ENCODE data around the gene SAA4.
"Not testable (repeated sequence)": the region's sequence is repeated elsewhere in the genome, so short reads cannot be mapped to it uniquely, and the experiment has no call there.

Gene SAA4

DNA sequence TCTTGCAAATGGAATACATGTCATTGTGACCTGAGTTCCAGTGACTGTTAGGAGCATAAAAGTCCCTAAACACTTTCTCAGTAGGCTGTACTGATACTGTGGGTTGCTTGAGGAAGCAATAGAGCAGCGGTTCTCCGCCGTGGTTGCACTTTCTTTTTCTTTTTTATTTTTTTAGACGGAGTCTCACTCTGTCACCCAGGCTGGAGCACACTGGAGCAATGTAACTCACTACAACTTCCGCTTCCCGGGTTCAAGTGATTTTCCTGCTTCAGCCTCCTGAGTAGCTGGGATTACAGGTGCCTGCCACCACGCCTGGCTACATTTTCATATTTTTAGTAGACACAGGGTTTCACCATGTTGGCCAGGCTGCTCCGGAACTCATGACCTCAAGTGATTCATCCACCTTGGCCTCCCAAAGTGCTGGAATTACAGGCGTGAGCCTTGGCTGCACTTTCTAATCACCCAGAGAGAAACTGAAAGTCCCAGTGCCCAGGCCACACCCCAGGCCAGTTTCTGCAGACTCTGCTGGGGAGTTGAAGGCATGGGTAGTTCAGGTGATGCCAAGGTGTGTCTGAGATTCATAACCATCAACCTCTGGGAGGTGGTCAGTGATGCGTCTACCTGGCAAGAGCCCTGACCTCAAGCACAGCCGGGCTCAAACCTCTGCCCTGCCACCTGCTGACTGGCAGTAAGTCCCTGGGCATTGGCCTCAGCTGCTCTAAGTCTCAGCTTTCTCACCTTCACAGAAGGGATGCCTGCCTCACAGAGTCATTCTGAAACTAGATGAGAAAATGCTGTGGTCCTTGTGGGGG, 10.0 kb upstream of the SAA4 start:
- not testable (repeated sequence) for DNase-seq

- no peak for DNase-seq
Measured at GRCh38 chr11:18245396-18245795, 8.8 kb upstream of the SAA4 start.

DNA sequence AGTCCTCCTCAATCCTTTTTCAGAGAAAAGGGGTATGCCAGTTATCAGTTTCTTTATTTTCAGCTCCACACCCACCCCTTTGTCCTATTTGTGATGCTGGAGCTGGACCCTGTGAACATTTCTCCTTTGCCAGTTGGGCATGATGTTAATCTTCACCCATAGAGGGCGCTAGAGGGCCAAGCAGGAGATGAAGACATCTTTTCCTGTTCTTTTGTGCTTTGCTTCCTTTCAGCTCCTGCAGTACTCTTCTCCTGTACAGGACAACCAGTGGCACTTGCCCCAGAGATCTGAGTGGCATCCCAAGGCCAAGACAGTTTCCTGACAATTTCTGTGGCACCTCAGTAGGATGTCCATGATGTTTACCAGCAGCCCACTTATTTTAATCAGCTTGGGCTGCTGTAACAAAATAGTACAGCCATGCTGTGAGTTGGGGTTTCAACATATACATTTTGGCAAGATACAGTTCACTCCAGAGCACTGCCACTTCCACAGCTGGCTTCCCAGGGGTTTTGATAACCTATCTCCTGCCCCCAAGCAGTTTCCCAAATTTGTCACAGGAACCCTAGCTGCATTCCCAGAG, 7.3 kb upstream of the SAA4 start:
- DNase-seq = no peak

- no peak for DNase-seq
Measured at GRCh38 chr11:18239655-18240054, 3.1 kb upstream of the SAA4 start.

GRCh38 chr11:18235394-18236334, 938 bp downstream of the SAA4 start:
- DNase-seq = no peak

DNA sequence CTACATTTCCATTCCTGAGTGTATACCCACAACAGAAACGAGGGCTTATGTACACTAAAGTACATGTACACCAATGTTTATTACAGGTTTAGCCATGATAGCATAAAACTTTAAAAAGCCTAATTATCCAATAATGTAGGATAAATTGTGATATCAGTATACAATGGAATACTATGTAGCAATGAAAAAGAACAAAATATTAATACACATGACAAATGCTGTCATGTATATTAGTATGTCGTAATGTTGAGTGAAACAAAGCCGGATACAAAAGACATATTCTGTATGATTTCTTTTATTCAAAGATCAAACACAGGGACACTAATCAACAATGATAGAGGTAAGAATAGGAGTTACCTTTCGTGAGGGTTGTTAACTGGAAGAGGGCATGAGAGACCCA, 2.7 kb downstream of the SAA4 start:
- DNase-seq = no peak

DNA sequence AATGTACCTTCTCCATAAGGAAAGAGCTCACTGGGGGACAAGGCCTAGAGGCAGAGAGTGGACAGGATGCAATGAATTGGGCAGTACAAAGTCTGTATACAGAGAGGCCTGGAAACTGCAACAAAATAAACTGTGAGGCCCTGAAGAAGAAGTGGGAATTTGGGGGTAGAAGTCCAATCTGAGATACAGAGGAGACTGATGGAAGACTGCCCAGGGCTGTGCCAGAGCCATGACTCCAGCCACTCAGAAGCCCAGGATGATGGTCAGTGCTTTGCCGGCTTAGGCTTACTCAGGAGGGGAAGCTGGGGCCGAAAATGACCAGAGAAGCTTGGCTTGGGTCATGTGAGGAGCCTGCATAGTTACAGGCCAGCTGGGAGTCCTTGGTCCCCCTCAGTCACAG, 5.7 kb downstream of the SAA4 start:
- DNase-seq = no peak

DNA sequence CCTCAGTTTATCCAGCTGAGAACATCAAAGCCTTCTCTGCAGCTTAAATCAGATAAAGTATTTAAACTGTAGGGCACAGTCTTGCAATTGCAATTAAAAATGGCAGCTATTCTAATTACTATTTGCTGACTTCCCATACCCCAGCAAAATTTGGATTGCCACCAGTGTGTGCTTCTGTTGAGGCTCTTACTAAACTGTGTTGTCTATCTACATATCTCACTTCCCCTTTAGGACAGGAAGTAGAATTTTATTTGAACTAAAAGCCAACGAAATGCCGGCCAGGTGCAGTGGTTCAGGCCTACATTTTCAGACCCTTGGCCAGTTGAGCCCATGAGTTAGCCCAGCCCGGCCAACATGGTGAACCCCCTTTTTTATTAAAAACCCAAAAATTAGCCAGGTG, 7.1 kb downstream of the SAA4 start:
- DNase-seq = no peak

GRCh38 chr11:18225913-18226312, 10.7 kb downstream of the SAA4 start:
- DNase-seq = no peak

- no peak for DNase-seq
Measured at GRCh38 chr11:18223591-18224387, 12.8 kb downstream of the SAA4 start.

DNA sequence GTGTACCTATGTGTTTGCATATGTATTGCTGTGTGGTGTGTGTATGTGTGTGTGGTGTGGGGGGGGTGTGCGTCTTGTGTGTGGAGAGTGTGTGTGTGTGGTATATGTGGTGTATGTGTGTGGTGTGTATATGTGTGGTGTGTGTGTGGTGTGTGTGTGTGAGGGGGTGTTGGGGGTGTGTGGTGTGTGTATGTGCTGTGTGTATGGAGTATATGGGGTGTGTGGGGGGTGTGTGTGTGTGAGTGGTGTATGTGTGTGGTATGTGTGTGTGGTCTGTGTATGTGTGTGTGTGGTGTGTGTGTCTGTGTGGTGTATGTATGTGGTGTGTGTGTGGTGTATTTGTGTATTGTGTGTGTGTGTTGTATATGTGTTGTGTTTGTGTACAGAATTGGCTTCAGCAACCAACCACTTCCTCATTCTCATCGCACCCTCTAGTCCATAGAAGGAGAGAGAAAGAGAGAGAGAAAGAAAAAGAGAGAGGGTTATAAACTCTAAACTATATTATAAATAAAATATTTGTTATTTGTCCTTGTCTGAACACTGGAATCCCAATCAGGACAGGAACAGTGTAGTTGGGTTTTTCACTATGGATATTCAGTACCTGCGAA, 13.7 kb downstream of the SAA4 start:
- DNase-seq = no peak

DNA sequence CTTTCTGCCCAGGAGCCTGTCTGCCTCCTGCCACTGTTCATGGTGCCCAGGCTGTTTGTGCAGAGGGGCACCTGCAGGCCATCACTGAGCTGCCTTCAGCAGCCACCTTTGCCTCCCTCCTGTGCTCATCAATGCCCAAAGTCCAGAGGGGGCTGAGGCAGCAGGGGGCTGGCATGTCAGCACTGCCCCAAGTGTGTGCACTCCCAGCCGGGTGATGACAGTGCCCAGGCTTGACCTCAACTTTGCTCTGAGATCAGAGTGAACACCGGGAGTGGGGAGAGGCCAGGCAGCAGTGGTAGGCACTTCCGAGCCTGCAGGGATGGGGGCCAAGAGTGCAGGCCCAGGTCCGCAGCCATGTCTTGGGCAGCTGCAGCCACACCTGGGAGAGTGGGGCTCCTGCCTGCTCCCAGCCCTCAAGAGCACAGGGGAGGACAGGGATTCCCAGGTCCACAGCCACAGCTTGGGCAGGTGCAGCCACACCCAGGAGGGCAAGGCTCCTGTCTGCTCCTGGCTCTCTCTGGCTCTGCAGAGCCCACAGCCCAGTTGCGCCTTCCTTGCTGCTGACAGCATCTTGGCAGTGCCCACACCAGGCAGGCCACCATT, 15.2 kb downstream of the SAA4 start:
- DNase-seq = no peak

GRCh38 chr11:18209058-18209457, 27.5 kb downstream of the SAA4 start:
- no peak for DNase-seq

DNA sequence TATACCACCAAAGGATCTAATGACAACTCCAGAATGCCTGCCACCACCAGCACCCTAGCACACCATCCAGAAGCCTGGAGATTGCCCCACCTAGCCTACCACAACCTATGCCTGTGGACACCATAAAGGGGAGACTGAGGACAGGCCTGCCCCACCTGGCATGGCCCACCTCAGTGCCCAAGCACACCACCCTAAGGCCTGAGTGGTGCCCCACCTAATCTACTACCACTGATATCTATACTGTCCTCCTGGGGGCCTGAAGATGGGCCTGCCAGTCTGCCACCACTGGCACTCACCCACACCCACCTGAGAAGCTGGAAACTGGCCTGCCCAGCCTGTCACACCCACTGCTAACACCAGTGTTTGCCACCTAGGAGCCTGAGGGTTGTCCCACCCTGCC, 31.8 kb downstream of the SAA4 start:
- no peak for DNase-seq

DNA sequence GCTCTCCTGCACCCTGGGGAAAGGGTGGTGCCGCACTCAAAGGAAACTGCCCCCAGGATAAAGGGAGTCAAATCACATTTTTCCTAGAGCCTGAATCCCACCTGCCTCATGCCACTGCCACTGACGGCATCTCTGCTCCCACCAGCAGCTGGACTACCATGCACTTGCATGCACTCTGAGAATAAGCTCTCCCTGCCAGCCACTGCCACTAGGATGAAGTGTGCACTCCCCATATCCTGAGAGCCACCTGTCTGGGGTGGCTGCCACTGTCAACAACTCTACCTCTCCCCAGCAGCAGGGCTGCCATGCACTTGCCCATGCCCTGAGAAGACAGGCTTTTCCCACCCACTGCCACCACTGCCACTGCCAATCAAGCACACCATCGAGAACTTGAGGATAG, 32.4 kb downstream of the SAA4 start:
- no peak for DNase-seq

DNA sequence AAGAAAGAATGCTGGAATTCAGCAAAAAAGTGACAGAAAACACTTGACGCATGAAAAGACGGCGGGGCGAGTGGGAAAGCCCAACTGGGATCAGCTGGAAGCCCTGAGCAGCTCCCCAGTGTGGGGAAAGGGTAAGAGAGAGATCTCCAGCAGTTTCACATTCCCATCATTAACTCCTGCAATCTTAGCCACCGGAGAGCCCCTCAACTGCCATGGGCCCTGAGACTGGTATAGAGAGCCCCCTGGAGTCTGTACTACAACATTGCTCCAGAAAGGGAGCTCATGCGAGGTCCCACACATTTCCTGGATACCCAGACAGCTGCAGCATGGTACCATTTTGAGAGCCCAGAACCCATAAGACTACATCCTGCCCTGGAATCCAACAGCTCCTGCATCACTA, 32.9 kb downstream of the SAA4 start:
- no peak for DNase-seq

GRCh38 chr11:18197738-18198137, 38.9 kb downstream of the SAA4 start:
- not testable (repeated sequence) for DNase-seq

DNA sequence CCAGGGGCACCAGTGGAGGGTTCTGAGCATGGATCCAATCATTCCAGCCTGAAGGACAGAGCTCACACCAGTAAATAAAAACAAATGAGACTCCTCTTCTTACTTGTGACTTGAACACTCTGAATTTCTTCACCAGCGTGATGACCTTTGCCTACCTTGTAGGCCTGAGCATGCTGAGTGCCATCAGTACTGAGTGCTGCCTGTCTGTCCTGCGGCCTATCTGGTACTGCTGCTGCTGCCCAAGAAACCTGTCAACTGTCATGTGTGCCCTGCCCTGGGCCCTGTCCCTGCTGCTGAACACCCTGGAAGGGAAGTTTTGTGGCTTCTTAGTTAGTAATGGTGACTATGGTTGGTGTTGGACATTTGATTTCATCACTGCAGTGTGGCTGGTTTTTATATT, 40.1 kb downstream of the SAA4 start:
- no peak for DNase-seq

DNA sequence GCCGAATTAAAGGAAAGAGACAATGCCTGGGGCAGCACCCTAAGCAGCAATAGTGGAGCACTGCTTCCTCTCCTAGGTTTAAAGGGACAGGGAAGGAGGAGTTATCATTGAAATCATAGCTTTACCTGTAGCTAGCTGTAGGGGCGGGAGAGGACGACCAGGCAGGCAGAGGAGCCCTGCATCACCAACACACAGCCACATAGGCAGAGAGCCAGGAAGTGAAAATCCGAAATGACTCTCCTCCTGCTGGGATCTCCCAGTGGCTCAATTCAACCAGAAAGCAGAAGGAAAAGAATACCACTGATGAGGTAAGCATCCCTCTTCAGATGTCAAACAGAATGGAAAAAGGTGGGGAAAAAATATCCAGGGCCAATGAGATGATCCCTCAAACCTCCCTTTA, 43.6 kb downstream of the SAA4 start:
- no peak for DNase-seq

DNA sequence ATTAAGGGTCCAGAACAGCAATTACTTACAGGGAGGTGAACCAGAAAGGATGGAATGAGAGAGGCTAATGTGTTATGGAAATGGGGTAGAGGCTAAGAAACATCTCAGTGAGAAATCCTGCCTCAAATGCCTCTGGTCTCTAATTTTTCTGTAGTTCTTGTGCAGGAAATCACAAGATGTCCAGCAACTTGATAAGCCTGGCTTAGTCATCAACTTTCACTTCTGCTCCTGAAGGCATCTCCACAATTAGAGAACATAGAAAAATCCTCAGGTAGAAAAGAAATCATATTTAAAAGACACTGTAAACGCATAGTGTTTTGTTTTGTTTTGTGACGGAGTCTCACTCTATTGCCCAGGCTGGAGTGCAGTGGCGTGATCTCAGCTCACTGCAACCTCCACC, 45.2 kb downstream of the SAA4 start:
- no peak for DNase-seq

DNA sequence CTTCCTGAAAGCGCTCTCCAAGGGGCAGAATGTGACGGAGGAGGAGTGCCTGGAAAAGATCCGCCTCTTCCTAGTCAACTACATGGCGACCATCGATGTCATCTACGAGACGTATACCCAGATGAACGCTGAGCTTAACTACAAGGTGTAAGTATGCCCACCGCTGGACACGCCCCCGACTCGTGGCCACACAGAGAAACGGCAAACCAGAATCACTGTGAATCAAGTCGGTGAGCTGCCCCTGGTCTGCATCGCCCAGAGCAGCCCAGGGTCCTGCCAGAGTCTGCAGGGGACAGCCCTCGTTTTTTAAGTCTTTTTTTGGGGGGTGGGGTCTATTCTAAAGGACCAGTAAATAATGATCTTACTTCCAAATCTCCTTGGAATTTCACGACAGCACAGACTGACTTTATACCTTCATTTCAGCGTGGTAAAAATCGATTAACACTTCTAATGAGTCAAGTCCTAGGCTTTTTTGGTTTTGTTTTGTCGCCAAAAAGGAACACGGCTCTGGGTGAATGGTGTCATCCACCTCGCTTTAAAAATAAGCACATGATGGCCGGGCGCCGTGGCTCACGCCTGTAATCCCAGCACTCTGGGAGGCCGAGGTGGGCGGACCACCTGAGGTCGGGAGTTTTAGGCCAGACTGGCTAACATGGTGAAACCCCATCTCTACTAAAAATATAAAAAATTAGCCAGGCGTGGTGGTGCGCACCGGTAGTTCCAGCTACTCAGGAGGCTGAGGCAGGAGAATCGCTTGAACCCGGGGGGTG, 46.9 kb downstream of the SAA4 start:
- DNase-seq = not testable (repeated sequence)
